ENCODE measurements around the gene TRIOBP.

Gene TRIOBP

GRCh38 chr22:37684803-37685615 lies 11.8 kb upstream of the TRIOBP start:
- no peak for DNase-seq
- H3K27ac ChIP-seq, result no peak overlapping the region
- TF ChIP-seq CTCF (IDR thresholded peaks at IDR 0.05; ENCODE audit: low read depth, low read length), result no peak
- H3K36me3 ChIP-seq, result peaks cover 15% of the 10 kb centered on the region
- H3K4me3 ChIP-seq (ENCODE audit: low read depth, low read length), result no peak overlapping the region
- H3K27me3 ChIP-seq (ENCODE audit: insufficient read depth, low read depth, severe bottlenecking), result no peaks in the 10 kb centered on the region
- no peaks in the 10 kb centered on the region for H3K9me3 ChIP-seq (ENCODE audit: severe bottlenecking)

- Histone ChIP-seq H3K27ac (peak within 1 kb of the TSS; percentile 89), H3K27me3 (ENCODE audit: insufficient read depth, low read depth, severe bottlenecking) (no peaks in the 10 kb centered on the region), H3K4me3 (ENCODE audit: low read depth, low read length) (peak within 1 kb of the TSS; percentile 73), H3K9me3 (ENCODE audit: severe bottlenecking) (no peaks in the 10 kb centered on the region), H3K36me3 (peaks cover 23% of the 10 kb centered on the region)
- TF ChIP-seq CTCF (IDR thresholded peaks at IDR 0.05; ENCODE audit: low read depth, low read length), result no peak
- DNase-seq, result peak; percentile 86
Measured at GRCh38 chr22:37686002-37686982, 10.6 kb upstream of the TRIOBP start, which contains the start of gene NOL12. TSS of gene NOL12 (plus strand) at chr22:37686343. CDS start at chr22:37686393, 50 bp downstream.

GRCh38 chr22:37690407-37690806 lies 6.4 kb upstream of the TRIOBP start:
- no peak for TF ChIP-seq CTCF (IDR thresholded peaks at IDR 0.05; ENCODE audit: low read depth, low read length)
- Histone ChIP-seq H3K36me3 (peaks cover 42% of the 10 kb centered on the region), H3K27me3 (ENCODE audit: insufficient read depth, low read depth, severe bottlenecking) (no peaks in the 10 kb centered on the region), H3K27ac (no peak overlapping the region), H3K4me3 (ENCODE audit: low read depth, low read length) (no peak overlapping the region), H3K9me3 (ENCODE audit: severe bottlenecking) (no peaks in the 10 kb centered on the region)
- no peak for DNase-seq

- DNase-seq, result no peak
- peaks cover 42% of the 10 kb centered on the region for H3K36me3 ChIP-seq
Measured at GRCh38 chr22:37690901-37691504, 5.8 kb upstream of the TRIOBP start.

More at GRCh38 chr22:37690901-37691504, 5.8 kb upstream of the TRIOBP start:
- Histone ChIP-seq H3K4me3 (ENCODE audit: low read depth, low read length) (no peak overlapping the region), H3K27me3 (ENCODE audit: insufficient read depth, low read depth, severe bottlenecking) (no peaks in the 10 kb centered on the region), H3K9me3 (ENCODE audit: severe bottlenecking) (no peaks in the 10 kb centered on the region), H3K27ac (no peak overlapping the region)
- no peak for TF ChIP-seq CTCF (IDR thresholded peaks at IDR 0.05; ENCODE audit: low read depth, low read length)

Measured in WERI-Rb-1 (cell line).